Endodermal cell (in vitro differentiated cells): ENCODE data around the gene ADAMTS17. TPM values are rescaled to one million over a fixed set of nuclear protein-coding genes. Genes with fewer than 3 reads are reported as not detected.

Source experiments
- DNase-seq: peaks from one replicate; pipeline ENCODE4 v3.0.0-alpha.2; 2017
- H3K27ac ChIP-seq: 2 replicates; pipeline ENCODE4 v1.5.1; 2013; ENCODE audit warnings: mild to moderate bottlenecking, low read depth, low read length, moderate library complexity
- H3K27me3 ChIP-seq: 2 replicates; pipeline ENCODE4 v1.6.1; 2013; ENCODE audit warnings: mild to moderate bottlenecking, low read length, moderate library complexity; ENCODE audit not compliant: insufficient read depth, control insufficient read depth, poor library complexity, severe bottlenecking
- H3K36me3 ChIP-seq: 2 replicates; pipeline ENCODE4 v1.7.0; 2013; ENCODE audit warnings: mild to moderate bottlenecking, low read length, moderate library complexity; ENCODE audit not compliant: control insufficient read depth, insufficient read depth
- H3K4me1 ChIP-seq: one replicate; pipeline ENCODE4 v1.7.0; 2013; ENCODE audit warnings: low read length; ENCODE audit not compliant: control insufficient read depth, insufficient read depth
- H3K4me3 ChIP-seq: 2 replicates; pipeline ENCODE4 v1.5.1; 2013; ENCODE audit warnings: mild to moderate bottlenecking, low read length, moderate library complexity
- H3K9ac ChIP-seq: 2 replicates; pipeline ENCODE4 v1.6.1; 2013; ENCODE audit warnings: mild to moderate bottlenecking, low read length, moderate library complexity; ENCODE audit not compliant: poor library complexity, severe bottlenecking; ENCODE audit errors: extremely low read depth
- H3K9me3 ChIP-seq: 2 replicates; pipeline ENCODE4 v1.6.1; 2013; ENCODE audit warnings: mild to moderate bottlenecking, low read length, moderate library complexity; ENCODE audit not compliant: control insufficient read depth
- H3K27ac Mint-ChIP-seq: 2 replicates; pipeline ENCODE4 v1.8.0; 2020; ENCODE audit warnings: mixed read lengths
- H3K27me3 Mint-ChIP-seq: 2 replicates; pipeline ENCODE4 v1.8.0; 2021; ENCODE audit warnings: mild to moderate bottlenecking, mixed read lengths; ENCODE audit not compliant: insufficient read depth
- H3K36me3 Mint-ChIP-seq: 2 replicates; pipeline ENCODE4 v1.8.0; 2020; ENCODE audit warnings: low read depth, mixed read lengths
- H3K4me1 Mint-ChIP-seq: 2 replicates; pipeline ENCODE4 v1.8.0; 2020; ENCODE audit warnings: mixed read lengths
- H3K4me3 Mint-ChIP-seq: 2 replicates; pipeline ENCODE4 v1.8.0; 2020; ENCODE audit warnings: mild to moderate bottlenecking, moderate library complexity, mixed read lengths
- H3K9me3 Mint-ChIP-seq: 2 replicates; pipeline ENCODE4 v1.8.0; 2020; ENCODE audit warnings: mild to moderate bottlenecking, mixed read lengths
- WGBS, 2 experiments: methylation state at CpG; one replicate each; pipeline versions ENCODE4 v1.1.5 to v1.1.7; 2013; ENCODE audit warnings: missing lambda C conversion rate in 2 of 2, mixed read lengths in 1 of 2; ENCODE audit not compliant: insufficient coverage in 1 of 2, insufficient read length in 1 of 2; 5-methylcytosine and 5-hydroxymethylcytosine counted together
- total RNA-seq, 2 donors: library from RNA; stranded (reverse); fragmentation: NEBNext Ultra II Directional in 1 of 2; extraction: Animal tissue kit (Norgen Biotek cat#: 25700) in 1 of 2; gene quantifications; 2 replicates in 1 of 2; 3 replicates in 1 of 2; pipeline ENCODE4 v1.2.1, GENCODE V29; 2021
- TF ChIP-seq, protein P1 (sequence below): fragments of 200-600 bp; sonication (generic); conservative IDR thresholded peaks from 2 replicates; pipeline ENCODE4 v1.5.0; 2021; ENCODE audit warnings: antibody characterized with exemption, mild to moderate bottlenecking

The ADAMTS17 gene
- total RNA-seq, 2 donors from 2014 or later: 0.82 to 2.3 TPM

DNA sequence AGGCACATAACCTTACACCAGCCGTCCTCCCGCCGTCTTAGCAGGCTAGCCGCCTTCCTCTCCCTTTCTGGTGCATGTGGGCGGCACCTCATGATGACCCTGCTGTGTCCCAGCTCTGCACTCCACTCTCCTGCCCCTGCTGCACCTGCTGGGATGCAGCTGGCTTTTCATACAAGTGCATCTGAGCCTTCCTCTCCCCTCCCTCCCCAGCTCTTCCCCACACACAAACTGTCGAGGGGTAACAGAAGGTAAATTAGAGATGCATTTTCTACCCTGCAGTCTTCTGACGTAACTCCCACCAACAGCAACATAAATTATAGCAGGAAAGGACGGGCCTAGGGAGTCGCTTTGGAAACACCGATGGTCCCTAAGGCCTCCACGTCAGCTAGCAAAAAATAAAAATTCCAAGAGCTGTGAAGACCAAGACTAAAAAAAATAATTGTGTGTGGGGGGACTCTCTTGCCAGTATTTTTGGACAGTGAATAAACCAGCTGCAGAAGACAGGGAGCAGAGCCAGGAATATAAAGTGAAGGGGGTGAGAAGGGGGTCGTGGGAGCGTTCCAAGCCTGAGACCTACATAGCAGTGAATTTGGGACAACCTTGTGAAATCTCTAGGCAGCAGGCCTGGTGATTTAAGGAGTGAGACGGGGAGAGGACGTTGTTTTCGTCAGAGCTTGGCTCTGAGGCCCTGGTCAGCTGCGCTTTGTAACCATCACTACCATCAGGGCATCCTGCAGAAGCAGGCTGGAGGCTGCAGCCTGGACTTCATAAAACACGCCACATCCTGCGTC is 216.2 kb downstream of the ADAMTS17 start:
- WGBS, 2 experiments: 82 to 88% methylated on average over 11 to 19 of the region's 19 CpGs
- Histone ChIP-seq H3K4me1 (no peaks in the 10 kb centered on the region), H3K9me3 (peaks cover 12% of the 10 kb centered on the region), H3K4me3 (no peak overlapping the region), H3K27me3 (no peaks in the 10 kb centered on the region), H3K27ac (no peak overlapping the region), H3K9ac (no peak overlapping the region), H3K36me3 (no peaks in the 10 kb centered on the region)
- no peak overlapping the region for H3K27ac Mint-ChIP-seq
- H3K9me3 Mint-ChIP-seq: peaks cover 22% of the 10 kb centered on the region
- H3K4me3 Mint-ChIP-seq: no peak overlapping the region
- no peaks in the 10 kb centered on the region for H3K4me1 Mint-ChIP-seq
- DNase-seq: no peak
- H3K36me3 Mint-ChIP-seq: peaks cover 3% of the 10 kb centered on the region
- TF ChIP-seq, protein P1, sequence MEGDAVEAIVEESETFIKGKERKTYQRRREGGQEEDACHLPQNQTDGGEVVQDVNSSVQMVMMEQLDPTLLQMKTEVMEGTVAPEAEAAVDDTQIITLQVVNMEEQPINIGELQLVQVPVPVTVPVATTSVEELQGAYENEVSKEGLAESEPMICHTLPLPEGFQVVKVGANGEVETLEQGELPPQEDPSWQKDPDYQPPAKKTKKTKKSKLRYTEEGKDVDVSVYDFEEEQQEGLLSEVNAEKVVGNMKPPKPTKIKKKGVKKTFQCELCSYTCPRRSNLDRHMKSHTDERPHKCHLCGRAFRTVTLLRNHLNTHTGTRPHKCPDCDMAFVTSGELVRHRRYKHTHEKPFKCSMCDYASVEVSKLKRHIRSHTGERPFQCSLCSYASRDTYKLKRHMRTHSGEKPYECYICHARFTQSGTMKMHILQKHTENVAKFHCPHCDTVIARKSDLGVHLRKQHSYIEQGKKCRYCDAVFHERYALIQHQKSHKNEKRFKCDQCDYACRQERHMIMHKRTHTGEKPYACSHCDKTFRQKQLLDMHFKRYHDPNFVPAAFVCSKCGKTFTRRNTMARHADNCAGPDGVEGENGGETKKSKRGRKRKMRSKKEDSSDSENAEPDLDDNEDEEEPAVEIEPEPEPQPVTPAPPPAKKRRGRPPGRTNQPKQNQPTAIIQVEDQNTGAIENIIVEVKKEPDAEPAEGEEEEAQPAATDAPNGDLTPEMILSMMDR: no peak
- H3K27me3 Mint-ChIP-seq: no peaks in the 10 kb centered on the region

DNA sequence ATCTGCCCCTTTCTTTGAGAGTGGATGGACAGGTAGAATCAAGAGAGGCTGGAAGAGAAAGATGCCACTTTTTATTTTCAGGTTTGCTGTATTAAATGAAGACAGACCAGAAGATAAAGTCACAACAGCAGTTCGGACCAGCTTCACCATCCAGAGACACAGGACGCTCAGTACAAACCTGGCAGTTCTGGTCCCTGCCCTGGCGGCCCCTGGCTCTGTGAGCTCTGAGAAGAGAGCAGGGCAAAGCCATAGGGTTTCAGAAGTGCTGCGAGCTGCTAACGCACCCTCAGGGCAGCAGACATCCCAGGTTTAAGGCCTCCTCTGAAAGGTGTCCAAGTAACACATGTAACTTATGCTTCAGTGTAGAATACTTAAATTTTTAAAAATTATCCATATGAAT is 216.8 kb downstream of the ADAMTS17 start:
- peaks cover 27% of the 10 kb centered on the region for H3K9me3 Mint-ChIP-seq
- Histone ChIP-seq H3K27me3 (no peaks in the 10 kb centered on the region), H3K36me3 (no peaks in the 10 kb centered on the region), H3K9ac (no peak overlapping the region), H3K4me3 (no peak overlapping the region), H3K9me3 (peaks cover 12% of the 10 kb centered on the region), H3K27ac (no peak overlapping the region), H3K4me1 (no peaks in the 10 kb centered on the region)
- no peak overlapping the region for H3K27ac Mint-ChIP-seq
- WGBS, 2 experiments: 91 to 92% methylated on average over 5 of the region's 5 CpGs
- TF ChIP-seq, protein P1: no peak
- no peak overlapping the region for H3K4me3 Mint-ChIP-seq
- no peaks in the 10 kb centered on the region for H3K4me1 Mint-ChIP-seq
- DNase-seq: no peak
- H3K36me3 Mint-ChIP-seq: peaks cover 3% of the 10 kb centered on the region
- H3K27me3 Mint-ChIP-seq: no peaks in the 10 kb centered on the region

DNA sequence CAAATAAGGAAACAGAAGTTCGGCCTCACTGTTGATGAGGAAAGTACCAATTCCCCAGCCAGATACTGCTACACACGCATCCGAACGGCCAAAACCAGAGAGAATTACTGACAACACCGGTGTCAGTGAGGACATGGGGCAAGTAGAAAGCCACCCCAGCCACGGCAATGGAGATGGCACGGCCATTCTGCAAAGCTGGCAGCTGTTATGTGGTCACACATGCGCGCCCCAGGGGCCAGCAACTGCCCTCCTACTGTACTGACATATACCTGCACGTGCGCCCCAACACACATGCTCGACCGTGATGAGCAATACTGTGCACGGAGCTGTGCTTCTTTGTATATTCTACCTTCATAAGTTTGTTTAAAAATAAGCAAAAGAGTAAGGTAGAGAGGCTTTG is 217.4 kb downstream of the ADAMTS17 start:
- Mint-ChIP-seq H3K4me1 (no peaks in the 10 kb centered on the region), H3K36me3 (peaks cover 5% of the 10 kb centered on the region), H3K27me3 (no peaks in the 10 kb centered on the region), H3K4me3 (no peak overlapping the region), H3K27ac (no peak overlapping the region), H3K9me3 (peaks cover 33% of the 10 kb centered on the region)
- H3K27me3 ChIP-seq: no peaks in the 10 kb centered on the region
- H3K9ac ChIP-seq: no peak overlapping the region
- no peaks in the 10 kb centered on the region for H3K36me3 ChIP-seq
- H3K4me3 ChIP-seq: no peak overlapping the region
- H3K9me3 ChIP-seq: peaks cover 12% of the 10 kb centered on the region
- TF ChIP-seq, protein P1: no peak
- no peaks in the 10 kb centered on the region for H3K4me1 ChIP-seq
- WGBS, 2 experiments: 93 to 97% methylated on average over 5 to 14 of the region's 14 CpGs
- no peak for DNase-seq
- no peak overlapping the region for H3K27ac ChIP-seq
